K562 (cell line): ENCODE data around the gene SERPINH1. TPM values are rescaled to one million over a fixed set of nuclear protein-coding genes. Genes with fewer than 3 reads are reported as not detected.

Experiments
- BRD4 ChIP-seq: fragments of 200-600 bp; sonication (generic); IDR thresholded peaks from 2 replicates; pipeline ENCODE4 v1.6.1; 2017; ENCODE audit warnings: inconsistent platforms
- HEY1 ChIP-seq: fragments of 250-450 bp; sonication (Bioruptor Pico); IDR thresholded peaks from 2 replicates; pipeline ENCODE4 v1.5.0; 2020; ENCODE audit warnings: mild to moderate bottlenecking, moderate library complexity, borderline replicate concordance
- ILF3 ChIP-seq: fragments of 450-650 bp; IDR thresholded peaks from 2 replicates; pipeline ENCODE4 v1.6.1; 2018; ENCODE audit warnings: antibody characterized with exemption, mild to moderate bottlenecking, moderate library complexity, borderline replicate concordance
- KDM1A ChIP-seq, 2 experiments: fragments of 450-650 bp; IDR thresholded peaks; 2 replicates each; pipeline ENCODE4 v1.6.1; 2016; ENCODE audit warnings: mild to moderate bottlenecking in 2 of 2
- MTA2 ChIP-seq: fragments of 450-650 bp; IDR thresholded peaks from 2 replicates; pipeline ENCODE4 v1.6.1; 2016; ENCODE audit warnings: low read depth
- SAP30 ChIP-seq: fragments of 200-600 bp; sonication (generic); IDR thresholded peaks from 2 replicates; pipeline ENCODE4 v1.6.1; 2012; ENCODE audit warnings: borderline replicate concordance, low read depth, mild to moderate bottlenecking, moderate library complexity, low read length, control low read depth, inconsistent platforms; ENCODE audit not compliant: insufficient read depth, poor library complexity, severe bottlenecking
- TSC22D4 ChIP-seq: fragments of 450-650 bp; IDR thresholded peaks from 2 replicates; pipeline ENCODE4 v1.6.1; 2016; ENCODE audit warnings: missing genetic modification characterization, missing biosample characterization, control low read depth
- ZNF124 ChIP-seq: sonication (generic); formaldehyde crosslinking; IDR thresholded peaks from 2 replicates; pipeline ENCODE4 v1.8.1; 2022; ENCODE audit warnings: missing genetic modification reagents
- ZNF133 ChIP-seq: fragments of 250-450 bp; sonication (Bioruptor Pico); IDR thresholded peaks from 2 replicates; pipeline ENCODE4 v1.4.0; 2020; ENCODE audit warnings: mild to moderate bottlenecking
- polyA plus RNA-seq, 8 experiments: library from polyadenylated mRNA; depleted of rRNA in 4 of 8; stranded (reverse) in 5 of 8; unstranded in 3 of 8; fragments of >200 nt; fragmentation: Nextera tagmentation in 2 of 8; fragmentation: Illumina TruSeq in 1 of 8; extraction: Ambion mirVana in 2 of 8; extraction: Trizol in 1 of 8; gene quantifications; 2 replicates each; pipeline versions ENCODE4 v1.2.1 to v1.2.3, GENCODE V29; 2011 to 2014; ENCODE audit warnings: inconsistent platforms in 1 of 8, missing spikeins in 1 of 8
- total RNA-seq, 7 experiments: library from RNA; depleted of rRNA in 6 of 7; stranded (reverse); fragments of >200 nt in 6 of 7; fragmentation: Illumina TruSeq in 2 of 7; extraction: Trizol in 2 of 7; gene quantifications; 2 replicates each; pipeline versions ENCODE4 v1.2.1 to v1.2.3, GENCODE V29; 2011 to 2021; ENCODE audit warnings: low replicate concordance in 1 of 7
- TF ChIP-seq, protein P1 (sequence below): fragments of 450-650 bp; IDR thresholded peaks from 2 replicates; pipeline ENCODE4 v1.6.1; 2017; ENCODE audit warnings: antibody characterized with exemption
- TF ChIP-seq, protein P2 (sequence below), 3 experiments: fragments of 200-800 bp in 1 of 3; sonication (Bioruptor generic) in 1 of 3; sonication (generic) in 1 of 3; formaldehyde crosslinking in 1 of 3; IDR thresholded peaks; 2 replicates each; pipeline versions ENCODE4 v1.6.1 to v1.8.0; 2016 to 2022; ENCODE audit warnings: mild to moderate bottlenecking in 2 of 3, missing compliant biosample characterization in 2 of 3, missing genetic modification characterization in 2 of 3, missing genetic modification reagents in 1 of 3
- TF ChIP-seq, protein P3 (sequence below), 3 experiments: fragments of 200-800 bp in 1 of 3; fragments of 250-450 bp in 1 of 3; fragments of 450-650 bp in 1 of 3; sonication (Bioruptor Pico) in 1 of 3; sonication (Bioruptor generic) in 1 of 3; formaldehyde crosslinking in 1 of 3; IDR thresholded peaks; 2 replicates each; pipeline versions ENCODE4 v1.6.1 to v1.8.0; 2016 to 2022; ENCODE audit warnings: mild to moderate bottlenecking in 2 of 3, missing genetic modification characterization in 2 of 3, missing compliant biosample characterization in 1 of 3, moderate library complexity in 1 of 3
- TF ChIP-seq, protein P4 (sequence below): fragments of 250-450 bp; sonication (Bioruptor Pico); IDR thresholded peaks from 2 replicates; pipeline ENCODE4 v1.8.0; 2021; ENCODE audit warnings: borderline replicate concordance, mild to moderate bottlenecking, moderate library complexity; ENCODE audit not compliant: poor library complexity, severe bottlenecking
- TF ChIP-seq, protein P5 (sequence below), 2 experiments: fragments of 250-450 bp in 1 of 2; fragments of 450-650 bp in 1 of 2; sonication (Bioruptor Pico) in 1 of 2; IDR thresholded peaks; 2 replicates each; pipeline versions ENCODE4 v1.6.1 to v1.8.0; 2016 to 2021; ENCODE audit warnings: mild to moderate bottlenecking in 2 of 2, moderate library complexity in 2 of 2, missing compliant biosample characterization in 1 of 2, missing genetic modification characterization in 1 of 2
- TF ChIP-seq, protein P6 (sequence below): sonication (generic); formaldehyde crosslinking; IDR thresholded peaks from 2 replicates; pipeline ENCODE4 v1.8.1; 2022; ENCODE audit warnings: missing genetic modification reagents

The SERPINH1 gene
- total and polyA plus RNA-seq, 9 of the 15 experiments (the other 6 are each of a cell fraction or from before 2014, with no cell fraction given), result 2.8 to 106 (median 67.9) TPM

DNA sequence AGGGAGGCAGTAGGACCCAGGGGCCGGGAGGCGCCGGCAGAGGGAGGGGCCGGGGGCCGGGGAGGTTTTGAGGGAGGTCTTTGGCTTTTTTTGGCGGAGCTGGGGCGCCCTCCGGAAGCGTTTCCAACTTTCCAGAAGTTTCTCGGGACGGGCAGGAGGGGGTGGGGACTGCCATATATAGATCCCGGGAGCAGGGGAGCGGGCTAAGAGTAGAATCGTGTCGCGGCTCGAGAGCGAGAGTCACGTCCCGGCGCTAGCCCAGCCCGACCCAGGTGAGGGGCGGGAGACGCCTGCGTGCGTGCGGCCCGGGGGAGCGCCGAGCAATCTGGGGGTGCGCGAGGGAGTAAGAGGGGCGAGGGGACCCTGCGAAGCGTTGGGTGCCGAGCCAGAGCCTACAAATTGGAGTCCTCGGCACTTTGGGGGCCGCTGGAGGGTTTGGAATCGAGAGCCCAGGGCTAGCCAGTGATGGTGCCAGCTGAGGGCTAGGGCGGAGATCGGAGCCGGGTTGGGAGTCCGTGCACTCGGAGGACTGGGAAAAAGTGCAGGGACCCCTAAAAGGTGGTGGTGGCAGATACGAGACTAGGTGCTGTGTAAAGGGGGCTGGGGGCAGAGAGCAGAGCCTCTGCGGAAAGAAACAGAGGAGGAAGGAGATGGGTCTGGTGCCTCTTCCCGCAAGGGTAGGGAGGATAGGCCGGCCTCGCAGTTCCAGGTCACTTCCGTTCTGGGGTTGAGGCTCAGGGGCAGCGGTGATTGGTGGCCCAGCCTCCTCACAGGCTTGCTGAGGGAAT lies at the start of gene SERPINH1 (continued):
- TF ChIP-seq, protein P1, sequence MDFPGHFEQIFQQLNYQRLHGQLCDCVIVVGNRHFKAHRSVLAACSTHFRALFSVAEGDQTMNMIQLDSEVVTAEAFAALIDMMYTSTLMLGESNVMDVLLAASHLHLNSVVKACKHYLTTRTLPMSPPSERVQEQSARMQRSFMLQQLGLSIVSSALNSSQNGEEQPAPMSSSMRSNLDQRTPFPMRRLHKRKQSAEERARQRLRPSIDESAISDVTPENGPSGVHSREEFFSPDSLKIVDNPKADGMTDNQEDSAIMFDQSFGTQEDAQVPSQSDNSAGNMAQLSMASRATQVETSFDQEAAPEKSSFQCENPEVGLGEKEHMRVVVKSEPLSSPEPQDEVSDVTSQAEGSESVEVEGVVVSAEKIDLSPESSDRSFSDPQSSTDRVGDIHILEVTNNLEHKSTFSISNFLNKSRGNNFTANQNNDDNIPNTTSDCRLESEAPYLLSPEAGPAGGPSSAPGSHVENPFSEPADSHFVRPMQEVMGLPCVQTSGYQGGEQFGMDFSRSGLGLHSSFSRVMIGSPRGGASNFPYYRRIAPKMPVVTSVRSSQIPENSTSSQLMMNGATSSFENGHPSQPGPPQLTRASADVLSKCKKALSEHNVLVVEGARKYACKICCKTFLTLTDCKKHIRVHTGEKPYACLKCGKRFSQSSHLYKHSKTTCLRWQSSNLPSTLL, result no peak
- TF ChIP-seq, protein P2, sequence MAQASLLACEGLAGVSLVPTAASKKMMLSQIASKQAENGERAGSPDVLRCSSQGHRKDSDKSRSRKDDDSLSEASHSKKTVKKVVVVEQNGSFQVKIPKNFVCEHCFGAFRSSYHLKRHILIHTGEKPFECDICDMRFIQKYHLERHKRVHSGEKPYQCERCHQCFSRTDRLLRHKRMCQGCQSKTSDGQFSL (CRISPR knock-in tag; IDR thresholded peaks at IDR 0.05), result no peak
- TF ChIP-seq, protein P2 (tag; IDR thresholded peaks at IDR 0.05), result no peak
- TF ChIP-seq ZNF124 (CRISPR knock-in tag) (no peak), ILF3 (no peak), BRD4 (peak; percentile 64; the same call in 1 of the 2 replicates), HEY1 (CRISPR knock-in tag) (no peak), ZNF133 (CRISPR knock-in tag) (no peak), MTA2 (0 out of 2 replicates have a peak, but pooled peaks have one; percentile 11), KDM1A (IDR thresholded peaks at IDR 0.05) (no peak), SAP30 (peak; percentile 39), TSC22D4 (tag) (no peak)
- TF ChIP-seq, protein P3, sequence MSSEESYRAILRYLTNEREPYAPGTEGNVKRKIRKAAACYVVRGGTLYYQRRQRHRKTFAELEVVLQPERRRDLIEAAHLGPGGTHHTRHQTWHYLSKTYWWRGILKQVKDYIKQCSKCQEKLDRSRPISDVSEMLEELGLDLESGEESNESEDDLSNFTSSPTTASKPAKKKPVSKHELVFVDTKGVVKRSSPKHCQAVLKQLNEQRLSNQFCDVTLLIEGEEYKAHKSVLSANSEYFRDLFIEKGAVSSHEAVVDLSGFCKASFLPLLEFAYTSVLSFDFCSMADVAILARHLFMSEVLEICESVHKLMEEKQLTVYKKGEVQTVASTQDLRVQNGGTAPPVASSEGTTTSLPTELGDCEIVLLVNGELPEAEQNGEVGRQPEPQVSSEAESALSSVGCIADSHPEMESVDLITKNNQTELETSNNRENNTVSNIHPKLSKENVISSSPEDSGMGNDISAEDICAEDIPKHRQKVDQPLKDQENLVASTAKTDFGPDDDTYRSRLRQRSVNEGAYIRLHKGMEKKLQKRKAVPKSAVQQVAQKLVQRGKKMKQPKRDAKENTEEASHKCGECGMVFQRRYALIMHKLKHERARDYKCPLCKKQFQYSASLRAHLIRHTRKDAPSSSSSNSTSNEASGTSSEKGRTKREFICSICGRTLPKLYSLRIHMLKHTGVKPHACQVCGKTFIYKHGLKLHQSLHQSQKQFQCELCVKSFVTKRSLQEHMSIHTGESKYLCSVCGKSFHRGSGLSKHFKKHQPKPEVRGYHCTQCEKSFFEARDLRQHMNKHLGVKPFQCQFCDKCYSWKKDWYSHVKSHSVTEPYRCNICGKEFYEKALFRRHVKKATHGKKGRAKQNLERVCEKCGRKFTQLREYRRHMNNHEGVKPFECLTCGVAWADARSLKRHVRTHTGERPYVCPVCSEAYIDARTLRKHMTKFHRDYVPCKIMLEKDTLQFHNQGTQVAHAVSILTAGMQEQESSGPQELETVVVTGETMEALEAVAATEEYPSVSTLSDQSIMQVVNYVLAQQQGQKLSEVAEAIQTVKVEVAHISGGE (CRISPR knock-in tag; IDR thresholded peaks at IDR 0.05), result peak in 2 of 3 experiments; percentile 43 to 63; a peak in 2 of 6 replicates
- TF ChIP-seq, protein P4, sequence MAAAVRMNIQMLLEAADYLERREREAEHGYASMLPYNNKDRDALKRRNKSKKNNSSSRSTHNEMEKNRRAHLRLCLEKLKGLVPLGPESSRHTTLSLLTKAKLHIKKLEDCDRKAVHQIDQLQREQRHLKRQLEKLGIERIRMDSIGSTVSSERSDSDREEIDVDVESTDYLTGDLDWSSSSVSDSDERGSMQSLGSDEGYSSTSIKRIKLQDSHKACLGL, result no peak
- TF ChIP-seq, protein P5, sequence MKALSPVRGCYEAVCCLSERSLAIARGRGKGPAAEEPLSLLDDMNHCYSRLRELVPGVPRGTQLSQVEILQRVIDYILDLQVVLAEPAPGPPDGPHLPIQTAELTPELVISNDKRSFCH (CRISPR knock-in tag; IDR thresholded peaks at IDR 0.05), result no peak
- TF ChIP-seq, protein P5 (tag; IDR thresholded peaks at IDR 0.05), result no peak
- TF ChIP-seq, protein P6, sequence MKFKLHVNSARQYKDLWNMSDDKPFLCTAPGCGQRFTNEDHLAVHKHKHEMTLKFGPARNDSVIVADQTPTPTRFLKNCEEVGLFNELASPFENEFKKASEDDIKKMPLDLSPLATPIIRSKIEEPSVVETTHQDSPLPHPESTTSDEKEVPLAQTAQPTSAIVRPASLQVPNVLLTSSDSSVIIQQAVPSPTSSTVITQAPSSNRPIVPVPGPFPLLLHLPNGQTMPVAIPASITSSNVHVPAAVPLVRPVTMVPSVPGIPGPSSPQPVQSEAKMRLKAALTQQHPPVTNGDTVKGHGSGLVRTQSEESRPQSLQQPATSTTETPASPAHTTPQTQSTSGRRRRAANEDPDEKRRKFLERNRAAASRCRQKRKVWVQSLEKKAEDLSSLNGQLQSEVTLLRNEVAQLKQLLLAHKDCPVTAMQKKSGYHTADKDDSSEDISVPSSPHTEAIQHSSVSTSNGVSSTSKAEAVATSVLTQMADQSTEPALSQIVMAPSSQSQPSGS (CRISPR knock-in tag), result no peak
